Activated CD8-positive, alpha-beta memory T cell treated with anti-CD3 and anti-CD28 coated beads, Interleukin-2, amount 50 U/mL, for 1 hour (primary cell): Measurements from ENCODE around the gene FAM72B.
"Not testable (repeated sequence)": the region's sequence is repeated elsewhere in the genome, so short reads cannot be mapped to it uniquely, and the experiment has no call there.

Experiments
- DNase-seq: peaks from one replicate; pipeline ENCODE4 v3.0.0-alpha.2; 2020; ENCODE audit errors: extremely low read depth

The FAM72B gene

GRCh38 chr1:121200232-121200631 is 16.1 kb upstream of the FAM72B start:
- DNase-seq = not testable (repeated sequence)

- not testable (repeated sequence) for DNase-seq
Measured at GRCh38 chr1:121199763-121200162, 15.6 kb upstream of the FAM72B start.

- not testable (repeated sequence) for DNase-seq
Measured at GRCh38 chr1:121197095-121197882, 13.1 kb upstream of the FAM72B start.

GRCh38 chr1:121192512-121192911 is 8.4 kb upstream of the FAM72B start:
- DNase-seq = not testable (repeated sequence)

- DNase-seq = not testable (repeated sequence)
Measured at GRCh38 chr1:121187914-121188313, 3.8 kb upstream of the FAM72B start.

GRCh38 chr1:121186191-121186590 is 2.1 kb upstream of the FAM72B start:
- not testable (repeated sequence) for DNase-seq

- DNase-seq = not testable (repeated sequence)
Measured at GRCh38 chr1:121185140-121185708, 1.1 kb upstream of the FAM72B start.

- not testable (repeated sequence) for DNase-seq
Measured at GRCh38 chr1:121183867-121184266, 273 bp downstream of the FAM72B start.

- DNase-seq = not testable (repeated sequence)
Measured at GRCh38 chr1:121178197-121178596, 5.9 kb downstream of the FAM72B start.

- not testable (repeated sequence) for DNase-seq
Measured at GRCh38 chr1:121176649-121177048, 7.5 kb downstream of the FAM72B start.

- DNase-seq = not testable (repeated sequence)
Measured at GRCh38 chr1:121168152-121168668, 15.9 kb downstream of the FAM72B start.

- not testable (repeated sequence) for DNase-seq
Measured at GRCh38 chr1:121167225-121167738, 16.9 kb downstream of the FAM72B start.

- not testable (repeated sequence) for DNase-seq
Measured at GRCh38 chr1:121165296-121165695, 18.8 kb downstream of the FAM72B start.

GRCh38 chr1:121163850-121164757 is 20.0 kb downstream of the FAM72B start:
- not testable (repeated sequence) for DNase-seq

- DNase-seq = not testable (repeated sequence)
Measured at GRCh38 chr1:121161199-121161901, 22.8 kb downstream of the FAM72B start.

- not testable (repeated sequence) for DNase-seq
Measured at GRCh38 chr1:121160118-121160517, 24.0 kb downstream of the FAM72B start.

GRCh38 chr1:121157609-121158008 is 26.5 kb downstream of the FAM72B start:
- DNase-seq = not testable (repeated sequence)

- not testable (repeated sequence) for DNase-seq
Measured at GRCh38 chr1:121156958-121157603, 27.1 kb downstream of the FAM72B start.

GRCh38 chr1:121155671-121156358 is 28.3 kb downstream of the FAM72B start:
- DNase-seq = not testable (repeated sequence)

- DNase-seq = not testable (repeated sequence)
Measured at GRCh38 chr1:121154811-121155210, 29.3 kb downstream of the FAM72B start.
